VCaP (cell line): Measurements from ENCODE around the gene FAM184B.

ENCODE experiments used
- H3K27ac ChIP-seq: fragments of 450-650 bp; 2 replicates; pipeline ENCODE4 v1.5.1; 2017
- CTCF ChIP-seq: fragments of 450-650 bp; conservative IDR thresholded peaks from 2 replicates; pipeline ENCODE4 v1.5.1; 2017; ENCODE audit warnings: mild to moderate bottlenecking, moderate library complexity

Gene FAM184B

GRCh38 chr4:17781300-17782287 is at the start of gene FAM184B:
FAM184B (minus strand) TSS chr4:17781621; CDS start chr4:17781299, 322 bp downstream.
- TF ChIP-seq CTCF = no peak
- peak within 1 kb of the TSS; percentile 44; the same call in 1 of the 2 replicates for H3K27ac ChIP-seq

DNA sequence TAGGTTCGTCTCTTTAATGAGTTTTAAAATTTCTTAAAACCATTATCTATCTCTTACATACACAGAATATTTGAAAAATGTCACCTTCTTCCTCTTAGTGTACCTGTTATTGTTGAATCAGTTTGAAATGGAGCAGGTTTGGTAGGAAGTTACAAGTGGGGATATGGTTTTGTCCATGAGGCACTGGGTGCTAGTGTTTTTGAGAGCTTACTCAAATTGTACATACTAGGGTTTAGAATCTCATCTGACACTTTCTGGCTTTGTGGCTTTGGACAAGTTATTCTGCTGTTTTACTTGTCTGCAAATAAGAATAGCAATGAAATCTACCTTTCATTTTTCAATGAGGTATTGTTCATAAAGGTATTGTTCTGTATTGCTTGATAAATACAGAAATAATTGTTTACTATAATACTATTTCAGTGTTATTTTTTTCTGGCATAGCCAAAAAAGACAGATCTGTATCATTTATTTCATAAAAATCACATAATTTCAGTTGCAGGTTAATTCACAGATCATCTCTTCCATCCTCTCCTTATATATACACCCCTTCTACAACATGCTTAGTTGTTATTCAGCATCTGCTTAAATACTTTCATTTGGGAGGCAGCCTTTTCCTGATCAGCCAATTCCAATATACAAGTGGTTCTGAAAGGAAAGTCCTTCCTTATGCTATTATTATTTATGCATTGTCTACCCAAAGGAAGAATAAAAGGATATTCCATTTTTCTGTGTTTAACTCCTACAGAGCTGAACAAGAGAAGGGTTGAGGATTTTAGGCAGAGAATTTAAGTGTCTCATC is 42.6 kb upstream of the FAM184B start:
- no peak overlapping the region for H3K27ac ChIP-seq
- no peak for TF ChIP-seq CTCF

DNA sequence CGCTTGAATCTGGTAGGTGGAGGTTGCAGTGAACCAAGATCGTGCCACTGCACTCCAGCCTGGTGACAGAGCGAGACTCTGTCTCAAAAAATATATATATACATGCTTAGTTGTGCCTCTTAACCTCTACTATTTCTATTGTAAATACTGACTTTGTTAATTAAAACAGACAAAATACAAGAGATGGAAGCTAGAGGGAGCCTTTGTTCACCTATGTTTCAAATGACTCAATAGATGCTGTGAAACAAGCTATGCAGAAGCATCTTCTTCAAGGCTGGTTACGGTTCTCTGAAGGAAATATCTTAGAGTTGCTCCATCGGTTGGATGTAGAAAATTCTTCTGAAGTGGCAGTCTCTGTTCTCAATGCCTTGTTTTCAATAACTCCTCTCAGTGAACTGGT is 35.6 kb upstream of the FAM184B start:
- H3K27ac ChIP-seq = no peak overlapping the region

DNA sequence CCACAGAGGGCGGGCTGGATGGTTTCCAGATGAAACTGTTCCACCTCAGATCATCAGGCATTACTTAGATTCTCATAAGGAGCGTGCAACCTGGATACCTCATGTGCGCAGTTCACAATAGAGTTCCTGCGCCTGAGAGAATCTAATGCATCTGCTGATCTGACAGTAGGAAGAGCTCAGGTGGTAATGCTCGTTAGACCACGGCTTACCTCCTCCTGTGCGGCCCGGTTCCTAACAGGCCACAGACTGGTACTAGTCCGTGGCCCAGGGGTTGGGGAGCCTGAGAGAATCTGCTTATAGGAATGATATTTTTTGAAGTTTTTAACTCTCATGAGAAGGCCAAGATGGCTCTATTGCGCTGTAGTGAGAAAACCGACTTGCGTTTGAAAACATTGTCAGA is 34.7 kb upstream of the FAM184B start:
- H3K27ac ChIP-seq = peak overlapping the region; percentile 18
- no peak for TF ChIP-seq CTCF

More for the DNA sequence above, 35.6 kb upstream of the FAM184B start:
- peak; percentile 75 for TF ChIP-seq CTCF

DNA sequence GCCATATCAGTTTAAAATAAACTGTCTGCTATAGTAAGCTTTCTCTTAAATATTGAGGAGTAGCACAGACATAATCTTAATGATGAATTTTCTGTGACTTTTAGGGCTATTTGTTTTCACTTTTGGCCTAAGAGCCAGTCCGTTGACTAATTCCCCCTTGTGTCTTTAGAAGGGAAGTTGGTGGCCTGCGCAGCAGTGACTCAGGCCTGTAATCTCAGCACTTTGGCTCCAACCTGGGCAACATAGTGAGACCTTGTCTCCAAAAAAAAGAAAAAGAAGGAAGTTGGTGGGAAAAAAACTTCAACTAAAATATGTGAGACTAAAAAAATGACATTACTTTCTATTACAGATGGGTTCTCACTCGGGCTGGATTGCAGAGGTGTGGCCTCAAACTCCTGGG is 32.7 kb upstream of the FAM184B start:
- no peak overlapping the region for H3K27ac ChIP-seq
- no peak for TF ChIP-seq CTCF

DNA sequence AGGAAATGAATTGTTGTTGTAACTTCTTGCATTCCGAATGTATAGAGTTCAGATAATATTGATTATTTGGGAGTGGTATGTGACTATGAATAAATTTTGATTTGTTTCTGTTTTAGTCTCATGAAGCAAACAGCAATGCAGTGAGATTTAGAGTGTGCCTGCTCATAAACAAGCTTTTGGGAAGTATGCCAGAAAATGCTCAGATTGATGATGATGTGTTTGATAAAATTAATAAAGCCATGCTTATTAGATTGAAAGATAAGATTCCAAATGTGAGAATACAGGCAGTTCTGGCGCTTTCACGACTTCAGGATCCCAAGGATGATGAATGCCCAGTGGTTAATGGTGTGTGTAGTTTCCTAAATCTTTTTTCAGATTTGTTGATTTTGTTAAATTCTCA is 31.4 kb upstream of the FAM184B start:
- H3K27ac ChIP-seq = peak overlapping the region; percentile 90

More for the DNA sequence above, 31.4 kb upstream of the FAM184B start:
- TF ChIP-seq CTCF = no peak
